Activated T-helper 1 cell treated with anti-CD3 and anti-CD28 coated beads, Interleukin-12 subunit alpha, Interleukin-12 subunit beta, Interleukin-2, Interleukin-4 antibody, amounts not matched to agents 30 ng/mL and 10 ng/mL and 1 ng/mL, durations not matched to agents 14 hours and 24 hours and 36 hours (primary cell): ENCODE measurements around the gene EDNRA. TPM values are rescaled to one million over a fixed set of nuclear protein-coding genes. Genes with fewer than 3 reads are reported as not detected.
"Not testable (repeated sequence)": the region's sequence is repeated elsewhere in the genome, so short reads cannot be mapped to it uniquely, and the experiment has no call there.

Experiments
- DNase-seq: peaks from one replicate; pipeline ENCODE4 v3.0.0; 2021; ENCODE audit warnings: low spot score
- H3K27ac Mint-ChIP-seq: one replicate; pipeline ENCODE4 v1.8.0; 2021; ENCODE audit warnings: mild to moderate bottlenecking, mixed read lengths
- H3K27me3 Mint-ChIP-seq: one replicate; pipeline ENCODE4 v1.8.0; 2022; ENCODE audit warnings: mild to moderate bottlenecking, moderate library complexity, mixed read lengths; ENCODE audit not compliant: insufficient read depth
- H3K36me3 Mint-ChIP-seq: one replicate; pipeline ENCODE4 v1.8.0; 2021; ENCODE audit warnings: low read depth, mixed read lengths
- H3K4me1 Mint-ChIP-seq: one replicate; pipeline ENCODE4 v1.8.0; 2021; ENCODE audit warnings: low read depth, mixed read lengths
- H3K4me3 Mint-ChIP-seq: one replicate; pipeline ENCODE4 v1.8.0; 2021; ENCODE audit warnings: mild to moderate bottlenecking, moderate library complexity, mixed read lengths
- H3K9me3 Mint-ChIP-seq: one replicate; pipeline ENCODE4 v1.8.0; 2021; ENCODE audit warnings: mixed read lengths
- intact Hi-C: fragments of 100-400 bp; cut with micrococcal nuclease; formaldehyde crosslinking; loops from one replicate; pipeline ENCODE4 v1.15.1; 2024
- total RNA-seq: library from RNA; stranded (reverse); gene quantifications from 2 replicates; pipeline ENCODE4 v1.2.3, GENCODE V29; 2022

The EDNRA gene
- total RNA-seq: not detected in 2 replicates

DNA sequence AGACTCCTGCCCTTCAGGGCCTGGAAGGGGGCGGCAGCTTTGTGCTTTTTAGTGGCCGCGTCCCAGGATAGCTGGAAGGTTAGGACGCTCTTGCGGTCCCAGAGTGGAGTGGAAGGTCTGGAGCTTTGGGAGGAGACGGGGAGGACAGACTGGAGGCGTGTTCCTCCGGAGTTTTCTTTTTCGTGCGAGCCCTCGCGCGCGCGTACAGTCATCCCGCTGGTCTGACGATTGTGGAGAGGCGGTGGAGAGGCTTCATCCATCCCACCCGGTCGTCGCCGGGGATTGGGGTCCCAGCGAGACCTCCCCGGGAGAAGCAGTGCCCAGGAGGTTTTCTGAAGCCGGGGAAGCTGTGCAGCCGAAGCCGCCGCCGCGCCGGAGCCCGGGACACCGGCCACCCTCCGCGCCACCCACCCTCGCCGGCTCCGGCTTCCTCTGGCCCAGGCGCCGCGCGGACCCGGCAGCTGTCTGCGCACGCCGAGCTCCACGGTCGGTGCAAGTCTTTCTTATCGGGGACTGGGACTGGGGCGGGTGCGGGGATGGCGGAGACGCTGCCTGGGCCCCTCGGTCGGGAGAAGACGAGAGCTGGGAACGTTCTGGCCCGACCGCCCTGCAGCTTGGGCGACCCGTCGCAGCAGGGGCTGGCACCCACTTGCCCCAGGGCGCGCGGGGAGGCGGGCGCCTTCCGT, at the start of gene EDNRA:
Gene EDNRA, plus strand, starts transcription at position 207 of the 686 bp plus-strand sequence. CDS start 4,585 bp downstream, outside the sequence.
- Mint-ChIP-seq H3K27me3 (peaks cover 26% of the 10 kb centered on the region), H3K9me3 (no peaks in the 10 kb centered on the region), H3K4me1 (no peaks in the 10 kb centered on the region), H3K36me3 (no peaks in the 10 kb centered on the region), H3K27ac (no peak within 1 kb of the TSS), H3K4me3 (no peak within 1 kb of the TSS)
- DNase-seq: no peak
- intact Hi-C loops: no loop called here

DNA sequence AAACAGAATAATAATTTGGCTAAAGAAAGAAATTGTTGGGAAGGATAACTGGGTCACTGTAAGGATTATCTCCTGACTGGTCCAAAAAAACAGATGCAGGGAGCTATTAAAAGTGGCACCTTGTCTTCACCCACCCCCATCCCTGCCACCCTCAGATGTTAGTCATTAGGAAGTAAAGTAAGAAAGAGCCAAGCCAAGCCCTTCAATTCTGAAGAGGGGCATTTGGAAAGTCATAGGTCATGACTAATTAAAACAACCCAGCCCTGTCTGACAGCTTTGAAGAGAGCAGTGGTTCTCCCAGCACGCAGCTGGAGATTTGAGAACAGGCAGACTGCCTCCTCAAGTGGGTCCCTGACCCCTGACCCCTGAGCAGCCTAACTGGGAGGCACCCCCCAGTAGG, 46.5 kb upstream of the EDNRA start:
- intact Hi-C loops: not testable (repeated sequence)

DNA sequence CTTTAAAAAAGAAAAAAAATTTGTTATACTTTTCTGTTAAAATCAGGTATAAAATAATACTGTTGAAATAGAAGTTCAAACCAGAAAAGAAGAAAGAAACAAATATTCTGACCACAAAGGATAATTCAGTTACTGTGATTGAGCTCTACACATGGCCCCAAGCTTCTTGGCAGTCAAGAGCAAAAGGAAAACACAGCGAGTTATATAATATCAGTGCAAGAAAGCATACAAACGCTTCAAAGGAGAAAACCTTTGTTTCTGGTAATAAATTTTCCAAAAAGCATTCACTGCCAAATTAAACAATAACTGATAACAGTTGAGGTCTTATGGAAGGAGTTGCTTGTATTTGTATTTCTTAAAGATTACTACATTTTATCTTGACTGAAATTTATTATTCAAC, 40.5 kb upstream of the EDNRA start:
- Mint-ChIP-seq H3K4me1 (no peaks in the 10 kb centered on the region), H3K4me3 (no peak overlapping the region), H3K27me3 (no peaks in the 10 kb centered on the region), H3K36me3 (no peaks in the 10 kb centered on the region), H3K27ac (no peak overlapping the region), H3K9me3 (no peaks in the 10 kb centered on the region)
- no peak for DNase-seq
- intact Hi-C loops: no loop called here

More for the DNA sequence above, 46.5 kb upstream of the EDNRA start:
- not testable (repeated sequence) for DNase-seq, H3K9me3 Mint-ChIP-seq, H3K27ac Mint-ChIP-seq, H3K4me3 Mint-ChIP-seq, H3K36me3 Mint-ChIP-seq, H3K4me1 Mint-ChIP-seq, H3K27me3 Mint-ChIP-seq

DNA sequence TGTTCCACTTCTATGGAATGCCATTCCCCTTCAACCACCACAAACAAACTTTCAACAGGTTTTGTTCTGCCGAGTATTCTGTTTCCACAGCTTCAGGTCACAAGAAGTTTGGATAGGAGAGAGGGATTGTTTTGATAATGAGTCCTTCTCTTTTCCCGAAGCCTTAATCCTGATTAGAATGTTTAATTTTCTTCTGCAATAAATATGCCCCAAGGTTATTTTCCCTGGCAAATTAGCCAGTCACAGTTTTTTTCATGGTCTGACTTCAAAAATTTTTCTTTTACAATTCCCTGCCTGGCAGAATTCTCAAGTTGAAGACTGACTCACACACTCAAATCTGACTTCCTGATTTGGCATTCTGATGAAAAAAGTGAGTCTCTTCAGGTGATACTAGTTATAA, 33.1 kb upstream of the EDNRA start:
- Mint-ChIP-seq H3K9me3 (no peaks in the 10 kb centered on the region), H3K4me1 (no peaks in the 10 kb centered on the region), H3K27me3 (no peaks in the 10 kb centered on the region), H3K36me3 (no peaks in the 10 kb centered on the region), H3K4me3 (no peak overlapping the region), H3K27ac (no peak overlapping the region)
- DNase-seq: no peak
- intact Hi-C loops: no loop called here

DNA sequence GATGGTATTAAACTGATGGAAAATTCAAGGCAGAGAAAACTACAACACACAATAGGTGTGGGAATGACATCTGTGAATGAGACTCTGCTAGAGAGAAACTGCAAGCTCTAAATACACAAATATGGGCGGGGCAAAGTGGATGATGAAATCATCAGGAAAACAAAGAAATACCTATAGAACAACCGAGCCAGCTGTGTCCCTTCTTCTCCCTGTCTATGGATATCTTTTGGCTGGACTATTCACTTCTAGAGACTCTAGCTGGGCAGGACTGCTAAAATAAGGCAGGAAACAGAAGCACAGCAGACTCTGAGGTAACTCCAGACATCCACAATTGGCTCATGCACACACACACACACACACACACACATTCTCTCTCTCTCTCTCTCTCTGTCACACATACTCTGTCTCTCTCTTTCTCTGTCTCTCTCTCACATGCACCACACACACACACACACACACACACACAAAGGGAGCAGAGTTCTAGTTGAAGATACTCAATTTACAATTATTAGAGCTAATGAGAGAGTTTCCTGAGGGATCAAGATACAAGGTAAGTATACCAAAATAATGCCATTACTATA, 27.2 kb upstream of the EDNRA start:
- Mint-ChIP-seq H3K9me3 (no peaks in the 10 kb centered on the region), H3K4me3 (no peak overlapping the region), H3K4me1 (no peaks in the 10 kb centered on the region), H3K27ac (no peak overlapping the region), H3K36me3 (no peaks in the 10 kb centered on the region), H3K27me3 (no peaks in the 10 kb centered on the region)
- intact Hi-C loops: no loop called here
- no peak for DNase-seq

DNA sequence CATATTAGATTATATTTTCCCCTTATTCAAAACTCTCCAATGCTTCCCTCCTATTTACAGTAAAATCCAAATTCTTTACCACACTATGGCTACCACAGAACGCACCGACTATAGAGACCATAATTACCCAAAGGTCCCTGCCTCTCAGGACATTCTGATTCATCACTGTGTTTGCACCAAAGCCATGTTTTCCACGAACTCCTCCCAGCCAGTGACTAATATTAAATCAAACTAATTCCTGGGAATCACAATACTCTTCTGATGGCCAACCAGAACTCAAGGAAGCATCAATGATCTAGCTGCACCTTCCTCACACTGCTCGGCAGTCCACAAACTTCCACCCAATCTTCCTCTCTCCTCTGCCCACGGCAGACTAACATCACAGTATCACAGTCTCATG, 24.2 kb upstream of the EDNRA start:
- Mint-ChIP-seq H3K4me1 (no peaks in the 10 kb centered on the region), H3K27me3 (no peaks in the 10 kb centered on the region), H3K4me3 (no peak overlapping the region), H3K27ac (no peak overlapping the region), H3K9me3 (no peaks in the 10 kb centered on the region), H3K36me3 (no peaks in the 10 kb centered on the region)
- no peak for DNase-seq
- intact Hi-C loops: no loop called here

DNA sequence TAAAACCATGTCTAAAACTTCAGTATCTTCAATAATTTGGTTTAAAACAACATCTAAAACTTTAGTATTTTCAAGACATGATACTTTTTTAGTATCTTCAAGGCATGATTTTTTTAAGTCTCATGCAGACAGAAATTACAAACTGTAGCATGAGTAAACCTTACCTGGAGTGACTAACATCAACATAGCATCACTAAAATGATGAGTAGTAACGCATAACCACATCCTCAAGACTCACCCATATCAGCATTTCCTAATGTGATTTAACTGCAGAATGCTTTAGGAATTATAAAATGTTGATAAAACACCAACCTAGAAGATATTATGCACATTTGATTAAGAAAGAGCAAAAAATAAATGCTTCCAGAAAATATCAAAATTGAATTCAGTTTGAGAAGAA, 19.7 kb upstream of the EDNRA start:
- Mint-ChIP-seq H3K27me3 (no peaks in the 10 kb centered on the region), H3K36me3 (no peaks in the 10 kb centered on the region), H3K27ac (no peak overlapping the region), H3K4me1 (no peaks in the 10 kb centered on the region), H3K4me3 (no peak overlapping the region), H3K9me3 (no peaks in the 10 kb centered on the region)
- intact Hi-C loops: no loop called here
- DNase-seq: no peak

DNA sequence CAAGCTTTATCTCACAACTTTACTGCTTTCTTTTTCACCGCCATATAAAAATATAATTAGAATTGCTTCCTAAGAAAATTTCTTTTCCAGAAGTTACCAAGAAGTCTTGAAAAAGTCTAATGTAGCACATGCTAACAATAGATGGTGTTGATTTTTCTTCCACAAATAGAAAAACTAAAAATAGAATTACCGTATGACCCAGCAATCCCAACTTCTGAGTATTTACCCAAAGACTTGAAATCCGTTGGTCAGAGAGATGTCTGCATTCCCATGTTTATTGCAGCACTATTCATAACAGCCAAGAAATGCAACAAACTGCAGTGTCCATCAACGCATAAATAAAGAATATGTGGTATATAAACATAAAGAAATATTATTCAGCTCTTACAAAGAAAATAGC, 17.8 kb upstream of the EDNRA start:
- no peaks in the 10 kb centered on the region for H3K27me3 Mint-ChIP-seq
- no peak overlapping the region for H3K4me3 Mint-ChIP-seq
- no peak overlapping the region for H3K27ac Mint-ChIP-seq
- no peaks in the 10 kb centered on the region for H3K4me1 Mint-ChIP-seq
- H3K36me3 Mint-ChIP-seq: no peaks in the 10 kb centered on the region
- no peak for DNase-seq
- intact Hi-C loops: no loop called here
- no peaks in the 10 kb centered on the region for H3K9me3 Mint-ChIP-seq

DNA sequence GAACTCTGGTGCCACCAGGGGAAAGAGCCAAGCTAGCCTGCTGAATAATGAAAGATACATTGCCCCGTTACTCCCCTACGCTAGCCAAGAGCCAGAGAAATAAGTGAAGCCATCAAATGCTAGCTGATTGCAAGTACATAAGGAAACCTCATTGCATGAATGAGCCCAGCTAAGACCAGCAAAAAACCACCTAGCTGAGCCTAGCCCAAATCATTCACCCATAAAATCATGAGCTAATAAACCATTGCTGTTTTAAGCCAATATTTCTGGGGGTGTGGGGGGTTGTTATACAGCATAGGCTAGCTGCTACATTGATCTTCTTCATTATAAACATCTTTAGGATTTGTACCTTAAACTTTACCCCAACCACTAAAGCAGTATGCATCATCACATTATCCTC, 15.4 kb upstream of the EDNRA start:
- peaks cover 1% of the 10 kb centered on the region for H3K9me3 Mint-ChIP-seq
- intact Hi-C loops: no loop called here
- H3K27me3 Mint-ChIP-seq: no peaks in the 10 kb centered on the region
- no peak overlapping the region for H3K4me3 Mint-ChIP-seq
- DNase-seq: no peak
- no peaks in the 10 kb centered on the region for H3K4me1 Mint-ChIP-seq
- H3K36me3 Mint-ChIP-seq: no peaks in the 10 kb centered on the region
- no peak overlapping the region for H3K27ac Mint-ChIP-seq

DNA sequence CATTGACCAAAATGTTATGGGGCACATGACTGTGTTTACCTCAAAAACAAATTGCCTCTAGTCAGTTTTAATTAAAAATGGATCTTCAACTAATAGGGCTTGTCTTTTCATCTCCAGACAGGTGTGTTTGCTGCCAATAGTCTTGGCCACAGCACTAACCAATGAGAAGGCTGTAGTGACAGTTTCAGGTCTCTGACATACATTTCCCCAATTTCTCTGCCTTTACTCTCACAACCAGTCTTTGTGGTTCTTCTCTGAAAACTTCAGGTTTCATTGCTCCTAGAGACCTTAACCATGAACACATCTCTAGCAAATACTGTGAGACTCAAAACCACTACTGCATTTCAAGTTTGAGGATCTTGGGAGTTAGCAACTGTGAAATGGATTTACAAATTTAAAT, 3.5 kb upstream of the EDNRA start:
- intact Hi-C loops: no loop called here
- Mint-ChIP-seq H3K4me3 (no peak overlapping the region), H3K4me1 (no peaks in the 10 kb centered on the region), H3K27me3 (peaks cover 23% of the 10 kb centered on the region), H3K9me3 (no peaks in the 10 kb centered on the region), H3K27ac (no peak overlapping the region), H3K36me3 (no peaks in the 10 kb centered on the region)
- DNase-seq: no peak

DNA sequence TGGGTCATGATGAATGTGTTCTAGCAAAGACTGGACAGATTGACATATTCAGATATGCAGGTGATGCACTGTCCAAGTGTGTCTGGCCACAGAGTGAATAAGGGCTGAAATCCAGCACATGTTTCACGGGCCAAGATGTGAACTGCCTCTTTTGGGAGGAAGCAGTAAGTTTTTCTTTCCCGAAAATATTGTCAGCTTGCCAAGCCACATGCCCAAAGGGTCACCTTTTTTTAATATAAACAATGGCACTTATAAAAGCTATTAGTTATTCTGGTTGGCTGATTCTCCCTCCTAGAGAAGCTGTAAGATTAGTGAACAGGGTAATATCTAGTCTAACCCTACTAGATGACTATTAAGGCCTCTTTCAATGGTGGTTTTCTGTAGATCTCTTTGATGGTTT, 1.5 kb upstream of the EDNRA start:
- Mint-ChIP-seq H3K27me3 (peaks cover 26% of the 10 kb centered on the region), H3K27ac (no peak overlapping the region), H3K36me3 (no peaks in the 10 kb centered on the region), H3K9me3 (no peaks in the 10 kb centered on the region), H3K4me3 (no peak overlapping the region), H3K4me1 (no peaks in the 10 kb centered on the region)
- intact Hi-C loops: no loop called here
- DNase-seq: no peak

DNA sequence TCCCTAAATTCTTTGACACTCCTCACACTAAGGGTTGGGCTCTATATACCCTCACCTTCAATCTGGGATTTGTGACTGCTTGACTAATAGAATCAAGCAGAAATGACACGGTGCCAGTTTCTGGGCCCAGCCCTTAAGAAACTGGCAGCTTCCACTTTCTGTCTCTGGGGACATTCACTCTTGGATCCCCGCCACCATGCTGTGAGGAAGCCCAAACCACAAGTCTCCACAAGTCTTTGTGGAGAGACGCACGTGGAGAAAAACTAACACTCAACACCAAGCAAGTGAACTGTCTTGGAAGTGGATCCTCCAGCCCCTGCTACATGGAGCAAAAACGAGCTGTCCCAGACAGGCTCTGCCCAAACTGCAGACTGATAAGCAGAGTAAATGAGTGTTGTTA, 1.1 kb upstream of the EDNRA start:
- Mint-ChIP-seq H3K4me3 (no peak overlapping the region), H3K27me3 (peaks cover 26% of the 10 kb centered on the region), H3K36me3 (no peaks in the 10 kb centered on the region), H3K9me3 (no peaks in the 10 kb centered on the region), H3K4me1 (no peaks in the 10 kb centered on the region), H3K27ac (no peak overlapping the region)
- intact Hi-C loops: no loop called here
- no peak for DNase-seq

DNA sequence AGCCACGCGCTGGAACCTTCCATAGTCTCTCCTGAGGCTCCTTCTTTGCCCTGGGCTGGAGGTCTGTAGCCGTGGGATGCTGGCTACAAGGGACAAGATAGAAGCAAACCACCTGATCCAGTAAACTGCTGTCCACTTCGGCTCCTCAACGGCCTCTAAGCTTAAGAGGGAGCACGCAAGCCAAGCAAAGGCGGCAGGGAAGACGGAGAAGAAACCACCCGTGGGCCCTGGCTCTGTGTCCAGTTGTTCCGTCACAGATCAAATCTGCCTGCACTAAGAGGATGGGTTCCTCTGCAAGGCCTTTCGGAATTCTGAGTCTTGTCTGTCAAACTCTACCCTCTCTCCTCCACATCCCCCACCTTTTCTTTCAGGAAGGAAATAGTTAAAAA, 401 bp upstream of the EDNRA start:
- H3K9me3 Mint-ChIP-seq: no peaks in the 10 kb centered on the region
- no peaks in the 10 kb centered on the region for H3K4me1 Mint-ChIP-seq
- H3K36me3 Mint-ChIP-seq: no peaks in the 10 kb centered on the region
- H3K4me3 Mint-ChIP-seq: no peak overlapping the region
- no peak overlapping the region for H3K27ac Mint-ChIP-seq
- peaks cover 26% of the 10 kb centered on the region for H3K27me3 Mint-ChIP-seq
- intact Hi-C loops: no loop called here
- no peak for DNase-seq
